Neural cell (in vitro differentiated cells): ENCODE data around the gene CD83.

Source experiments
- CTCF ChIP-seq: fragments of 450-650 bp; IDR thresholded peaks from 2 replicates; pipeline ENCODE4 v1.5.1; 2014; ENCODE audit warnings: antibody characterized with exemption, mild to moderate bottlenecking, moderate library complexity; ENCODE audit not compliant: poor library complexity, severe bottlenecking
- EZH2 ChIP-seq: fragments of 200-600, 300-800 bp; shearing (Covaris generic), sonication (generic); IDR thresholded peaks from 2 replicates; pipeline ENCODE4 v1.6.1; 2014; ENCODE audit warnings: antibody characterized with exemption, low read length, borderline replicate concordance, mild to moderate bottlenecking; ENCODE audit not compliant: insufficient read depth, poor library complexity, severe bottlenecking
- RAD21 ChIP-seq: fragments of 450-650 bp; conservative IDR thresholded peaks from 2 replicates; pipeline ENCODE4 v1.6.1; 2014; ENCODE audit warnings: antibody characterized with exemption, mild to moderate bottlenecking, moderate library complexity
- REST ChIP-seq: IDR thresholded peaks from 2 replicates; pipeline ENCODE4 v1.6.1; 2012; ENCODE audit warnings: borderline replicate concordance
- SMC3 ChIP-seq: fragments of 450-650 bp; conservative IDR thresholded peaks from 2 replicates; pipeline ENCODE4 v1.6.1; 2014; ENCODE audit warnings: antibody characterized with exemption, mild to moderate bottlenecking, moderate library complexity; ENCODE audit not compliant: poor library complexity

- TF ChIP-seq CTCF (no peak), EZH2 (no peak), REST (no peak), SMC3 (no peak), RAD21 (no peak)
Measured at GRCh38 chr6:14132244-14132920, 14.8 kb downstream of the CD83 start.
